ENCODE measurements around the gene MAML3. TPM values are rescaled to one million over a fixed set of nuclear protein-coding genes. Genes with fewer than 3 reads are reported as not detected.
A peak's percentile ranks its signal among the peaks of the same experiment; 100 is the strongest.

The MAML3 gene
- total RNA-seq, 1 donor from 2014 or later: 59.4 TPM

DNA sequence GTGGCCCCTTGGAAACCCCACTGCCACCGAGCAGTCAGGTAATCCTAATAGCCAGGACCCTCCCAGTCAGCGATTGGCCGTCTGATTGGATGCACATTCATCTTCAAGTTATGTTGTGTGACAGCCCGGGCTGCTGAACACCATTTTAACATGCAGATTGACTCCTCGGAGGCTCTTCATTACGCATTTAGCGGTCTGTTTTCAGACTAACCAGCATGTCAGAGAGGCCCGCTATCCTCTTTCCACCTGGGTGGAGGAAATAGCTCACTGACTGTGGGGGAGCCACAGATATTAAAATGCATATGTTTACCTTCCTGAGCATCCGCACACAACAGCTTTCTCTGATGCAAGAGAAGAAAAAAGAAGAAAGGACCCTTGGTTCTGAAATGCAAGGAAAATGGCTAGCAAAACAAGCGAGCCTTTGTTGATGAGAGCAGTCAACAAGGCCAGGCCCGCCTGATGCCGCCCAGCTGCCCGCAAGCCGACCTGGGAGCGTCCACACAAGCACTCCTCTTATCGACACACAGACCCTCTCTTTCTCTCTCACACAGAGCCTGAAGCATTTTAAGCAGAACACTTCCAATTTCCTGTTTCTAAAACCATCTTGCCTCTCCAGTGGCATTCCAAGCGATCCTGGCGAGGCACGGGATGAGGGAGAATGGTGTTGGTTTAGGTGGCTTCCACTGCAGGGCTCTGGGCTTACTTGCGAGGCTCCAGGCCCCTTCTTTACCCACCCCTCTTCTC lies 370.1 kb downstream of the MAML3 start:
- no peak for TF ChIP-seq CTCF (IDR thresholded peaks at IDR 0.05; ENCODE audit: partially characterized antibody, unreplicated experiment)
- H3K4me3 Mint-ChIP-seq (ENCODE audit: unreplicated experiment): peak overlapping the region; percentile 72
- peaks cover 71% of the 10 kb centered on the region for H3K4me1 Mint-ChIP-seq (ENCODE audit: low read depth, unreplicated experiment)
- peak; percentile 31 for DNase-seq
- H3K9me3 Mint-ChIP-seq (ENCODE audit: unreplicated experiment): peaks cover 41% of the 10 kb centered on the region
- peaks cover 8% of the 10 kb centered on the region for H3K36me3 Mint-ChIP-seq (ENCODE audit: unreplicated experiment)
- H3K27me3 Mint-ChIP-seq (ENCODE audit: unreplicated experiment): peaks cover 24% of the 10 kb centered on the region
- peak overlapping the region; percentile 99 for H3K27ac Mint-ChIP-seq (ENCODE audit: unreplicated experiment)

- H3K27ac Mint-ChIP-seq (ENCODE audit: unreplicated experiment): peak overlapping the region; percentile 99
- peaks cover 38% of the 10 kb centered on the region for H3K9me3 Mint-ChIP-seq (ENCODE audit: unreplicated experiment)
- H3K36me3 Mint-ChIP-seq (ENCODE audit: unreplicated experiment): peaks cover 5% of the 10 kb centered on the region
- peaks cover 24% of the 10 kb centered on the region for H3K27me3 Mint-ChIP-seq (ENCODE audit: unreplicated experiment)
- TF ChIP-seq CTCF (IDR thresholded peaks at IDR 0.05; ENCODE audit: partially characterized antibody, unreplicated experiment): no peak
- peak overlapping the region; percentile 72 for H3K4me3 Mint-ChIP-seq (ENCODE audit: unreplicated experiment)
- H3K4me1 Mint-ChIP-seq (ENCODE audit: low read depth, unreplicated experiment): peaks cover 66% of the 10 kb centered on the region
- DNase-seq: no peak
These were observed 371.0 kb downstream of the MAML3 start for GRCh38 chr4:139782926-139783522.

DNA sequence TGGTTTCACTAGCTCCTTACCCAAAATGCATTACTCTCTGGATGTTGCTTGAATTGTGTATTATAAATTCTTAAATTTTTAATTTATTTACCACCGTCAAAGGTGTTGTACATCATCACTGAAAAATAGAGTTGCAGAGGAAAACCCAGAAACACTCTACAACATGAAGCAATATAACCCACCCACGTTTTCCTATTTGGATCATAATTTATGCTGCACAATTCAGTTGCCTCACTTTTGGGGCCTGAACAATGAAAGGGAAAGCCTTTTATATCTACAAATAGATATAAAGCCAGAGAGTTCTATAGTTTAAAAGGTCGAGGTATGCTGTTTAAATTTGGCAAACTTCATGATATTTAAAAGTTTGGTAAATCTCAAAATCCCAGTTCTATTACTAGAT lies 372.9 kb downstream of the MAML3 start:
- Mint-ChIP-seq H3K9me3 (ENCODE audit: unreplicated experiment) (peaks cover 31% of the 10 kb centered on the region), H3K4me1 (ENCODE audit: low read depth, unreplicated experiment) (peaks cover 56% of the 10 kb centered on the region), H3K27me3 (ENCODE audit: unreplicated experiment) (peaks cover 21% of the 10 kb centered on the region), H3K36me3 (ENCODE audit: unreplicated experiment) (peaks cover 5% of the 10 kb centered on the region), H3K4me3 (ENCODE audit: unreplicated experiment) (no peak overlapping the region), H3K27ac (ENCODE audit: unreplicated experiment) (no peak overlapping the region)
- no peak for TF ChIP-seq CTCF (IDR thresholded peaks at IDR 0.05; ENCODE audit: partially characterized antibody, unreplicated experiment)
- DNase-seq: no peak

DNA sequence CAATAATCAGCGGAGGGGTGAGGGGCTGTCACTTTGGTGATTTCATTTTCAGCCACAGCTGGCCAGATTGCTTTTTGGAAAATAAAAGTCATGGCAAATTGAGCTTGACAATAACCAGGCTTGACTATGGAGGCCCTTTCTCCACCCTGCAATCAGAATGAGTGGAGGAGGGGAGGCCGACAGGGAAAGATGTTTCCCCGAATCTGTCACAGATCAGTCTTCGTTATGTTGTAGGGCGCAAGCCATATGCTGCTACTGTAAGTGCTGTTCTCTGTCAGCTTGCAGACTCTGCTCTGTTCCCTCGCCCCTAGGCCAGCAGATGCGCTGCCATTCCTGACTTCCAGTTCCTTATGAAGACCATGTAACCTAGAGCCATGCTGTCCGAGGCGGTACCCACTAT lies 374.3 kb downstream of the MAML3 start:
- peaks cover 5% of the 10 kb centered on the region for H3K36me3 Mint-ChIP-seq (ENCODE audit: unreplicated experiment)
- H3K4me1 Mint-ChIP-seq (ENCODE audit: low read depth, unreplicated experiment): peaks cover 57% of the 10 kb centered on the region
- TF ChIP-seq CTCF (IDR thresholded peaks at IDR 0.05; ENCODE audit: partially characterized antibody, unreplicated experiment): no peak

DNA sequence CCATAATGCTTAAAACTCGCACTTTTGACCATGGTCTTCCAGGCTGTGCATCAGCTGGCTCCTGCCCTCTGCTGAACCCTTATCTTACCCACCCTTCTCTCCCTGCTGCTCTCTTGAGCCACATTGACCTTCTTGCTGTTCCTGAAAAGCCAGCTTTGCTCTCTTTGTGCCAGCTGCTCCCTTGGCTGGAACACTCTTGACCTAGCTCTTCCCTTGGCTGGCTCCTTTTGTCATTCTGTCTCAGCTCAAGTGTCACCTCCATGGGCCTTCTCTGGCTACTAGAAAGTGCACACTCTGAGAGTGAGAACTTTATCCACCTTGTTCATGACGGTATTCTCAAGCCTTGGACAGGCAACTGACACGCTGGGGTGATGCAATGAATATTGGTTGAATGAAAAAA lies 376.2 kb downstream of the MAML3 start:
- no peaks in the 10 kb centered on the region for H3K36me3 Mint-ChIP-seq (ENCODE audit: unreplicated experiment)
- no peak for TF ChIP-seq CTCF (IDR thresholded peaks at IDR 0.05; ENCODE audit: partially characterized antibody, unreplicated experiment)
- H3K27ac Mint-ChIP-seq (ENCODE audit: unreplicated experiment): peak overlapping the region; percentile 36
- H3K9me3 Mint-ChIP-seq (ENCODE audit: unreplicated experiment): peaks cover 17% of the 10 kb centered on the region
- peaks cover 16% of the 10 kb centered on the region for H3K27me3 Mint-ChIP-seq (ENCODE audit: unreplicated experiment)
- no peak for DNase-seq
- peak overlapping the region; percentile 11 for H3K4me3 Mint-ChIP-seq (ENCODE audit: unreplicated experiment)
- H3K4me1 Mint-ChIP-seq (ENCODE audit: low read depth, unreplicated experiment): peaks cover 47% of the 10 kb centered on the region

More for the DNA sequence above, 374.3 kb downstream of the MAML3 start:
- peaks cover 26% of the 10 kb centered on the region for H3K9me3 Mint-ChIP-seq (ENCODE audit: unreplicated experiment)
- H3K27ac Mint-ChIP-seq (ENCODE audit: unreplicated experiment): peak overlapping the region; percentile 97
- DNase-seq: peak; percentile 46
- no peak overlapping the region for H3K4me3 Mint-ChIP-seq (ENCODE audit: unreplicated experiment)
- peaks cover 22% of the 10 kb centered on the region for H3K27me3 Mint-ChIP-seq (ENCODE audit: unreplicated experiment)
